Measurements from ENCODE around the gene CDC42EP5. TPM values are rescaled to one million over a fixed set of nuclear protein-coding genes. Genes with fewer than 3 reads are reported as not detected.

The CDC42EP5 gene
- total and polyA plus RNA-seq, 2 donors, result 5.2 to 11.0 TPM

DNA sequence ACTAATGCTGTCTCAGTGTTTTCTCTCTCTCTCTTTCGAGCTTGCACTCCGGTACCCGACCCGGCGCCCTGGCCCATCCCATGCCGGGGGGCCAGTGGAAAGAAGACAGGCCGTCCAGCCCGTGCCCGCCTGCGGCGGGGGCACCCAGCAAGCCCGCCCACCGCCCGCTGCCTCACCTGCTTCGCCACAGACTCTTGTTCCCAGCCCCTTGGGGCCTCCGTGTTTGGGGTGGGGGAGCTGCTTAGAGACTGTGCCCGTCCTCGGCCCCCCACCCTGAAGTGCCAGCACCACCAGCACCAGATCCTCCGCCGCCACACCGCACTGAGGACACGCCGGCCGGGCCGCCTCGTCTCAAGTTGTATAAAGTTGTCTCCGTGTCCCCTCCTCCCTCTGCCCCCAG, 11.9 kb downstream of the CDC42EP5 start:
- Histone ChIP-seq H3K36me3 (ENCODE audit: control insufficient read depth in 2 of 2, insufficient read depth in 2 of 2, low read length in 1 of 2) (peaks cover 54 to 61% of the 10 kb centered on the region in 2 donors), H3K4me1 (ENCODE audit: control insufficient read depth in 2 of 2, insufficient read depth in 2 of 2, low read length in 2 of 2) (peaks cover 0 to 23% of the 10 kb centered on the region in 2 donors), H3K9me3 (ENCODE audit: control insufficient read depth in 2 of 2, insufficient read depth in 1 of 2, low read length in 1 of 2) (peaks cover 2 to 13% of the 10 kb centered on the region in 2 donors), H3K27me3 (ENCODE audit: control insufficient read depth in 2 of 2, insufficient read depth in 1 of 2, low read length in 1 of 2) (peaks cover 12 to 32% of the 10 kb centered on the region in 2 donors), H3K27ac (ENCODE audit: low read depth in 1 of 2, low read length in 1 of 2) (no peak overlapping the region), H3K4me3 (ENCODE audit: low read length in 2 of 2) (no peak overlapping the region)
- no peak for DNase-seq (ENCODE audit: low read depth in 6 of 9, low spot score in 9 of 9)
- WGBS, result 96% methylated on average over 27 of the region's 27 CpGs

GRCh38 chr19:54460230-54461005, 12.7 kb downstream of the CDC42EP5 start:
- WGBS, result 92% methylated on average over 39 of the region's 39 CpGs
- Histone ChIP-seq H3K27me3 (ENCODE audit: control insufficient read depth in 2 of 2, insufficient read depth in 1 of 2, low read length in 1 of 2) (peaks cover 11 to 24% of the 10 kb centered on the region in 2 donors), H3K9me3 (ENCODE audit: control insufficient read depth in 2 of 2, insufficient read depth in 1 of 2, low read length in 1 of 2) (peaks cover under 1 to 11% of the 10 kb centered on the region in 2 donors), H3K4me3 (ENCODE audit: low read length in 2 of 2) (no peak overlapping the region), H3K36me3 (ENCODE audit: control insufficient read depth in 2 of 2, insufficient read depth in 2 of 2, low read length in 1 of 2) (peaks cover 62 to 69% of the 10 kb centered on the region in 2 donors), H3K4me1 (ENCODE audit: control insufficient read depth in 2 of 2, insufficient read depth in 2 of 2, low read length in 2 of 2) (peaks cover 0 to 23% of the 10 kb centered on the region in 2 donors), H3K27ac (ENCODE audit: low read depth in 1 of 2, low read length in 1 of 2) (no peak overlapping the region)
- no peak for DNase-seq (ENCODE audit: low read depth in 6 of 9, low spot score in 9 of 9)

DNA sequence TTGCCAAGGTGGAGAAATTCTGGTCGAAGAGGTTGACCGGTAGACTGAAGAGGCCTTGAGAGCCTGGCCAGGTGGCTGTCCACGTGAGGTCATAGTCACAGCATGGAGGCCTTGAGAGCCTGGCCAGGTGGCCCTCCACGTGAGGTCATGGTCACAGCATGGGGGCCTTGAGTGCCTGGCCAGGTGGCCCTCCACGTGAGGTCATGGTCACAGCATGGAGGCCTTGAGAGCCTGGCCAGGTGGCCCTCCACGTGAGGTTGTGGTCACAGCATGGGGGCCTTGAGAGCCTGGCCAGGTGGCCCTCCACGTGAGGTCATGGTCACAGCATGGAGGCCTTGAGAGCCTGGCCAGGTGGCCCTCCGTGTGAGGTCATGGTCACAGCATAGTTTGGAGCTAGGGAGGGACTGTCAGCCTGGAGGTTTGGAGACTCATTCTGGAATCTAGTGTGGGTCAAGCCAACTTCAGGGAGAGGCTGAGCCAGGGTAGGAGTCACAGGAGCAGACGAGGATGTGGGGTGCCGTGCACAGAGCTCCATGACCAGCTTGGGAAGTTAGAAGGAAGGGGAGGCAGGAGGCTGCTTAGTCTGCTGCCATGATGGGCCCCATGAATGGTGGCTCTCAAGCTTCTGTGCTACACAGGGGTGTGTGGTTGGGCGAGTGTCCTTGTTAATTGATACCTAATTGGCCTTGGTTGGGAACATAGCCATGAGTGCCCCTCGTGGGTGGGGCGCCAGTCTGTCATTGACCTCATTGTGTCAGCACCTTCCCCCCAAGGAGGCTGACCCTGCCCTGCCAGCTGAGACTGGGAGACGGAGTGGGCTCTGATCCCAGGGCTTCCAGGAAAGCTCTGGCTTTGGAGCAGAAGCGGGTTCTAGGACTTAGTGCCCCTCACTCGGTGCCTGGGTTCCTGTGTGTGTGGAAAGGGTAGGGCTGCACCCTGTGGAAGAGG, 13.5 kb downstream of the CDC42EP5 start:
- Histone ChIP-seq H3K36me3 (ENCODE audit: control insufficient read depth in 2 of 2, insufficient read depth in 2 of 2, low read length in 1 of 2) (peaks cover 70 to 77% of the 10 kb centered on the region in 2 donors), H3K4me1 (ENCODE audit: control insufficient read depth in 2 of 2, insufficient read depth in 2 of 2, low read length in 2 of 2) (peaks cover 0 to 20% of the 10 kb centered on the region in 2 donors), H3K27ac (ENCODE audit: low read depth in 1 of 2, low read length in 1 of 2) (no peak overlapping the region), H3K4me3 (ENCODE audit: low read length in 2 of 2) (no peak overlapping the region), H3K27me3 (ENCODE audit: control insufficient read depth in 2 of 2, insufficient read depth in 1 of 2, low read length in 1 of 2) (peaks cover 2 to 15% of the 10 kb centered on the region in 2 donors), H3K9me3 (ENCODE audit: control insufficient read depth in 2 of 2, insufficient read depth in 1 of 2, low read length in 1 of 2) (peaks cover 0 to 7% of the 10 kb centered on the region in 2 donors)
- 93% methylated on average over 16 of the region's 16 CpGs for WGBS
- DNase-seq (ENCODE audit: low read depth in 6 of 9, low spot score in 9 of 9), result no peak

DNA sequence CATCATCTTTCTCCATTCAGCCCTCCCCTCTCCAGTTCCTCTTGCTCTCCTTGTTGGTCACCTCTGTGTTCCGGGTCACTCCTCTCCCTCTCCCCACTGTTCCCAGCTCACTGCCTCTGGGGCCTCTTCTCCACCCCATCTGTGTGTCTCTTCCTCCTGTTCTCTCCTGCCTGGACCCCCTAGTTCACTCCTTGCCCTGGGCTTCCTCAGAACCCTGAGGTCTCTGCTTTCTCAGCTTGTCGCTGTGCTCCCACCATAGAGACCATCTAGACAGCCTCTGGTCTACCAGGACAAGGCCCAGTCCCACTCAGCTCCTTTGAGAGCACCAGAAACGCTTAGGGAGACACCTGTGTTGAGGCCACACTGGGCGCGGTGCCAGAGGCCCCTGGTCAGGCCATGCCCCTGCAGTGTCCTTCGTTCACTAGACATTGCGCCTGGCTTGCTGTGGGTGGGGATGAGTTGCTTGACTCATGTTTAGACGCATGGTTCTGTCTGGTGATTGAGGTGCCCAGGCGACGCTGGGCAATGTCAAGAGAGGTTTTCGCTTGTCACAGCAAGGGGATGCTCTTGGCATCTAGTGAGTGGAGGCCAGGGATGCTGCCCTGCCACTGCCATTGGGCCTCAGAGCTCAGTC, 14.3 kb downstream of the CDC42EP5 start:
- WGBS, result 94% methylated on average over 11 of the region's 11 CpGs
- Histone ChIP-seq H3K9me3 (ENCODE audit: control insufficient read depth in 2 of 2, insufficient read depth in 1 of 2, low read length in 1 of 2) (no peaks in the 10 kb centered on the region), H3K4me3 (ENCODE audit: low read length in 2 of 2) (no peak overlapping the region), H3K27me3 (ENCODE audit: control insufficient read depth in 2 of 2, insufficient read depth in 1 of 2, low read length in 1 of 2) (peaks cover 0 to 8% of the 10 kb centered on the region in 2 donors), H3K27ac (ENCODE audit: low read depth in 1 of 2, low read length in 1 of 2) (no peak overlapping the region), H3K4me1 (ENCODE audit: control insufficient read depth in 2 of 2, insufficient read depth in 2 of 2, low read length in 2 of 2) (peaks cover 0 to 12% of the 10 kb centered on the region in 2 donors), H3K36me3 (ENCODE audit: control insufficient read depth in 2 of 2, insufficient read depth in 2 of 2, low read length in 1 of 2) (peaks cover 78 to 85% of the 10 kb centered on the region in 2 donors)
- DNase-seq (ENCODE audit: low read depth in 6 of 9, low spot score in 9 of 9), result no peak

GRCh38 chr19:54457773-54458647, 15.1 kb downstream of the CDC42EP5 start:
- Histone ChIP-seq H3K27me3 (ENCODE audit: control insufficient read depth in 2 of 2, insufficient read depth in 1 of 2, low read length in 1 of 2) (peaks cover 0 to 3% of the 10 kb centered on the region in 2 donors), H3K9me3 (ENCODE audit: control insufficient read depth in 2 of 2, insufficient read depth in 1 of 2, low read length in 1 of 2) (no peaks in the 10 kb centered on the region), H3K36me3 (ENCODE audit: control insufficient read depth in 2 of 2, insufficient read depth in 2 of 2, low read length in 1 of 2) (peaks cover 86 to 93% of the 10 kb centered on the region in 2 donors), H3K4me3 (ENCODE audit: low read length in 2 of 2) (no peak overlapping the region), H3K4me1 (ENCODE audit: control insufficient read depth in 2 of 2, insufficient read depth in 2 of 2, low read length in 2 of 2) (peaks cover 0 to 8% of the 10 kb centered on the region in 2 donors), H3K27ac (ENCODE audit: low read depth in 1 of 2, low read length in 1 of 2) (no peak overlapping the region)
- no peak for DNase-seq (ENCODE audit: low read depth in 6 of 9, low spot score in 9 of 9)
- WGBS, result 98% methylated on average over 42 of the region's 42 CpGs

- Histone ChIP-seq H3K4me3 (ENCODE audit: low read length in 2 of 2) (no peak overlapping the region), H3K4me1 (ENCODE audit: control insufficient read depth in 2 of 2, insufficient read depth in 2 of 2, low read length in 2 of 2) (no peaks in the 10 kb centered on the region), H3K9me3 (ENCODE audit: control insufficient read depth in 2 of 2, insufficient read depth in 1 of 2, low read length in 1 of 2) (no peaks in the 10 kb centered on the region), H3K27ac (ENCODE audit: low read depth in 1 of 2, low read length in 1 of 2) (no peak overlapping the region), H3K36me3 (ENCODE audit: control insufficient read depth in 2 of 2, insufficient read depth in 2 of 2, low read length in 1 of 2) (peaks cover 93 to 99% of the 10 kb centered on the region in 2 donors), H3K27me3 (ENCODE audit: control insufficient read depth in 2 of 2, insufficient read depth in 1 of 2, low read length in 1 of 2) (no peaks in the 10 kb centered on the region)
- 96% methylated on average over 51 of the region's 51 CpGs for WGBS
- DNase-seq (ENCODE audit: low read depth in 6 of 9, low spot score in 9 of 9), result no peak
Measured at GRCh38 chr19:54456423-54457373, 16.4 kb downstream of the CDC42EP5 start.

DNA sequence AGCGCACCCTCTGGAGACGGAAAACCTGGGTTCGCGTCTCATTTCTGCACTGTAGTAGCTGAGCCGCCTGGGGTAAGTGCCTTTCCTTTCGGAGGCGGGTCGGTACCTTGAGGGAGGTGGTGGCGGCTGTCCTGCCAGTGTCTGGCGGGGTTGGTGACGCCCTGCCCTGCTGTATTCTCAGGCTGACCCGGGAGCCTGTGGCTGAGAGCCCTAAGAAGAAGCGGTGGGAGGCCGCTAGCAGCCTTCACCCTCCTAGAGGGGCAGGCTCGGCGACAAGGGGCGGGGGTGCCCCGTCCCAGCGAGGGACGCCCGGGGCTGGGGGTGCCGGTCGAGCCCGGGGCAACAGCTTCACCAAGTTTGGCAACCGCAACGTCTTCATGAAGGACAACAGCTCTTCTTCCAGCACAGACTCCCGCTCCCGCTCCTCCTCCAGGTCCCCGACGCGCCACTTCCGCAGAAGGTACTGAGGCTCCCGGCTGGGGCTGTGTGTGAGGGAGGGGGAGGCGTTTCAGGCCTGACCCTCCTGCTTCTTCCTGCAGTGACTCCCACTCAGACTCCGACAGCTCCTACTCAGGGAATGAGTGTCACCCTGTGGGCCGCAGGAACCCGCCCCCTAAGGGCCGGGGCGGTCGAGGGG, 17.2 kb downstream of the CDC42EP5 start:
- peaks cover 94 to 95% of the 10 kb centered on the region in 2 donors for H3K36me3 ChIP-seq (ENCODE audit: control insufficient read depth in 2 of 2, insufficient read depth in 2 of 2, low read length in 1 of 2)
- no peak overlapping the region for H3K27ac ChIP-seq (ENCODE audit: low read depth in 1 of 2, low read length in 1 of 2)
- peaks cover 3 to 5% of the 10 kb centered on the region in 2 donors for H3K4me1 ChIP-seq (ENCODE audit: control insufficient read depth in 2 of 2, insufficient read depth in 2 of 2, low read length in 2 of 2)
- DNase-seq (ENCODE audit: low read depth in 6 of 9, low spot score in 9 of 9), result no peak
- no peaks in the 10 kb centered on the region for H3K27me3 ChIP-seq (ENCODE audit: control insufficient read depth in 2 of 2, insufficient read depth in 1 of 2, low read length in 1 of 2)
- 98% methylated on average over 40 of the region's 40 CpGs for WGBS
- no peaks in the 10 kb centered on the region for H3K9me3 ChIP-seq (ENCODE audit: control insufficient read depth in 2 of 2, insufficient read depth in 1 of 2, low read length in 1 of 2)
- H3K4me3 ChIP-seq (ENCODE audit: low read length in 2 of 2), result no peak overlapping the region
